ENCODE measurements around the gene RANBP17. TPM values are rescaled to one million over a fixed set of nuclear protein-coding genes. Genes with fewer than 3 reads are reported as not detected.

Gene RANBP17
- polyA plus RNA-seq, 1 of the 3 experiments (the other 2 are of a cell fraction), result 6.0 TPM

DNA sequence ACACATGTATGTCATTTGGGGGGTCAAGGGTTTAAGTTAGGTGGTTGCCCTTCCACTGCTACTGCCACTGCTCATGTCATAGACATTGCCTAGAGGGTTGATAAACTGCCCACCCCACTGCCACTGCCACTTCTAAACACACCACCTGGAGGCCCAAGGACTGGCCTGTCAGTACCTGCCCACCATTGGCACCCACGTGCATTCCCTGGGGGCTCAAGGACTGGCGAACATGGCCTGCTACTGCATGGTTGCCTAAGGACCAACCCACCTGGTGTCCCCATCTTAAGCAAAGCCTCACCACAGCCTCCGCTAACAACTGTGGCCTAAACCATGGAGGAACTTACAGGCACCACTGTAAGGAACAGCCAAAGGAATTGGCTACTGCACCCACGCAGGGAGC is 261.6 kb downstream of the RANBP17 start:
- 97% methylated on average over 2 of the region's 4 CpGs for WGBS (ENCODE audit: low lambda C conversion rate)
- Histone ChIP-seq H3K27me3 (ENCODE audit: insufficient read depth) (no peaks in the 10 kb centered on the region), H3K4me3 (ENCODE audit: low read depth in 2 of 2, low read length in 1 of 2) (no peak overlapping the region), H3K4me2 (no peak overlapping the region), H3K9ac (no peak overlapping the region), H3K36me3 (replicated peaks in 1 of 2; ENCODE audit: control insufficient read depth in 1 of 2, insufficient read depth in 2 of 2, low read length in 1 of 2) (no peaks in the 10 kb centered on the region), H3K4me1 (ENCODE audit: control insufficient read depth in 1 of 2, insufficient read depth in 2 of 2, low read depth in 1 of 2, low read length in 1 of 2) (peaks cover 0 to 14% of the 10 kb centered on the region in 2 experiments; a peak in 1 of 4 replicates), H2AFZ (ENCODE audit: low read depth) (no peak overlapping the region), H3K9me3 (no peaks in the 10 kb centered on the region), H3K27ac (ENCODE audit: low read depth in 2 of 2, low read length in 1 of 2) (no peak overlapping the region), H3K79me2 (ENCODE audit: insufficient read depth) (no peaks in the 10 kb centered on the region), H3K9me2 (no peaks in the 10 kb centered on the region), H4K20me1 (ENCODE audit: insufficient read depth) (no peaks in the 10 kb centered on the region), H3F3A (replicated peaks; ENCODE audit: insufficient read depth) (no peaks in the 10 kb centered on the region)
- ChIA-PET POLR2A (no interaction called here), CTCF (interaction anchor here (1.2 kb wide), 1 partner anchor 219 kb away, joined by 4 read pairs; no protein-coding TSS in a partner anchor)
- no peak for DNase-seq
- TF ChIP-seq CHD2 (IDR thresholded peaks at IDR 0.05; ENCODE audit: low read length, partially characterized antibody), result no peak
- TF ChIP-seq EP300 (IDR thresholded peaks at IDR 0.05; ENCODE audit: borderline replicate concordance in 1 of 2, low read depth in 1 of 2, low read length in 1 of 2), result no peak
- TF ChIP-seq RAD21 (IDR thresholded peaks at IDR 0.05; ENCODE audit: low read length), result no peak
- no peak for TF ChIP-seq GATA2 (CRISPR knock-in tag; IDR thresholded peaks at IDR 0.05)

DNA sequence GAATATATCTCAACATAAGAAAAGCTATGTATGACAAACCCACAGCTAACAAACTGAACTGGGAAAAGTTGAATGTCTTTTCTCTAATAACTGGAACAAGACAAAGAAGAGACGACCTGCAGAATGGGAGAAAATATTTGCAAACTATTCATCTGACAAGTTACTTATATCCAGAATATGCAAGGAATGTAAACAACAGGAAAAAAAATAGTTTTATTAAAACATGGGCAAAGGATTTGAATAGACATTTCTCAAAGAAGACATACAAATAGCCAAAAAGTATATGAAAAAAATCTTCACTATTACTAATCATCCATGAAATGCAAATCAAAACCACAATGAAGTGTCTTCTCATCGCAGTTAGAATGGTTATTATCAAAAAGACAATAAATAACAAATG is 265.5 kb downstream of the RANBP17 start:
- H3K9me2 ChIP-seq, result no peaks in the 10 kb centered on the region
- no peak overlapping the region for H3K4me2 ChIP-seq
- H3F3A ChIP-seq (replicated peaks; ENCODE audit: insufficient read depth), result no peaks in the 10 kb centered on the region
- H3K4me3 ChIP-seq (ENCODE audit: low read depth in 2 of 2, low read length in 1 of 2), result no peak overlapping the region
- no peak overlapping the region for H2AFZ ChIP-seq (ENCODE audit: low read depth)
- TF ChIP-seq GABPA (IDR thresholded peaks at IDR 0.05; ENCODE audit: low read depth) (no peak), CHD2 (IDR thresholded peaks at IDR 0.05; ENCODE audit: low read length, partially characterized antibody) (no peak), TAF1 (IDR thresholded peaks at IDR 0.05; ENCODE audit: borderline replicate concordance, low read depth, low read length) (no peak), TEAD4 (IDR thresholded peaks at IDR 0.05; ENCODE audit: borderline replicate concordance, insufficient read depth) (no peak), FOSL2 (IDR thresholded peaks at IDR 0.05; ENCODE audit: borderline replicate concordance, low read depth) (no peak), EZH2phosphoT487 (IDR thresholded peaks at IDR 0.05; ENCODE audit: borderline replicate concordance, low read depth) (no peak), RFX5 (IDR thresholded peaks at IDR 0.05; ENCODE audit: low read length) (no peak), RAD21 (IDR thresholded peaks at IDR 0.05; ENCODE audit: low read length) (no peak), GATA2 (CRISPR knock-in tag; IDR thresholded peaks at IDR 0.05) (no peak), JUND (IDR thresholded peaks at IDR 0.05) (no peak), YY1 (IDR thresholded peaks at IDR 0.05; ENCODE audit: low read depth) (no peak)
- TF ChIP-seq, protein P1, sequence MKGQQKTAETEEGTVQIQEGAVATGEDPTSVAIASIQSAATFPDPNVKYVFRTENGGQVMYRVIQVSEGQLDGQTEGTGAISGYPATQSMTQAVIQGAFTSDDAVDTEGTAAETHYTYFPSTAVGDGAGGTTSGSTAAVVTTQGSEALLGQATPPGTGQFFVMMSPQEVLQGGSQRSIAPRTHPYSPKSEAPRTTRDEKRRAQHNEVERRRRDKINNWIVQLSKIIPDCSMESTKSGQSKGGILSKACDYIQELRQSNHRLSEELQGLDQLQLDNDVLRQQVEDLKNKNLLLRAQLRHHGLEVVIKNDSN (IDR thresholded peaks at IDR 0.05; ENCODE audit: borderline replicate concordance, low read depth), result no peak
- TF ChIP-seq, protein P2, sequence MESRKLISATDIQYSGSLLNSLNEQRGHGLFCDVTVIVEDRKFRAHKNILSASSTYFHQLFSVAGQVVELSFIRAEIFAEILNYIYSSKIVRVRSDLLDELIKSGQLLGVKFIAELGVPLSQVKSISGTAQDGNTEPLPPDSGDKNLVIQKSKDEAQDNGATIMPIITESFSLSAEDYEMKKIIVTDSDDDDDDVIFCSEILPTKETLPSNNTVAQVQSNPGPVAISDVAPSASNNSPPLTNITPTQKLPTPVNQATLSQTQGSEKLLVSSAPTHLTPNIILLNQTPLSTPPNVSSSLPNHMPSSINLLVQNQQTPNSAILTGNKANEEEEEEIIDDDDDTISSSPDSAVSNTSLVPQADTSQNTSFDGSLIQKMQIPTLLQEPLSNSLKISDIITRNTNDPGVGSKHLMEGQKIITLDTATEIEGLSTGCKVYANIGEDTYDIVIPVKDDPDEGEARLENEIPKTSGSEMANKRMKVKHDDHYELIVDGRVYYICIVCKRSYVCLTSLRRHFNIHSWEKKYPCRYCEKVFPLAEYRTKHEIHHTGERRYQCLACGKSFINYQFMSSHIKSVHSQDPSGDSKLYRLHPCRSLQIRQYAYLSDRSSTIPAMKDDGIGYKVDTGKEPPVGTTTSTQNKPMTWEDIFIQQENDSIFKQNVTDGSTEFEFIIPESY (IDR thresholded peaks at IDR 0.05; ENCODE audit: borderline replicate concordance, low read depth), result no peak
- no peaks in the 10 kb centered on the region for H3K27me3 ChIP-seq (ENCODE audit: insufficient read depth)
- no peak for DNase-seq
- H3K36me3 ChIP-seq (replicated peaks in 1 of 2; ENCODE audit: control insufficient read depth in 1 of 2, insufficient read depth in 2 of 2, low read length in 1 of 2), result no peaks in the 10 kb centered on the region
- no peaks in the 10 kb centered on the region for H4K20me1 ChIP-seq (ENCODE audit: insufficient read depth)
- ChIA-PET CTCF (interaction anchor here (0.7 kb wide), 1 partner anchor 200 kb away, joined by 3 read pairs; no protein-coding TSS in a partner anchor), POLR2A (no interaction called here)
- 73% methylated on average over 2 of the region's 2 CpGs for WGBS (ENCODE audit: low lambda C conversion rate)
- H3K9ac ChIP-seq, result no peak overlapping the region
- H3K9me3 ChIP-seq, result no peaks in the 10 kb centered on the region
- H3K79me2 ChIP-seq (ENCODE audit: insufficient read depth), result no peaks in the 10 kb centered on the region
- H3K27ac ChIP-seq (ENCODE audit: low read depth in 2 of 2, low read length in 1 of 2), result no peak overlapping the region
- peaks cover 0 to 16% of the 10 kb centered on the region in 2 experiments; a peak in 2 of 4 replicates for H3K4me1 ChIP-seq (ENCODE audit: control insufficient read depth in 1 of 2, insufficient read depth in 2 of 2, low read depth in 1 of 2, low read length in 1 of 2)

Measured in SK-N-SH (cell line).